ENCODE results near the gene SMIM36.
"Not testable (repeated sequence)": the region's sequence is repeated elsewhere in the genome, so short reads cannot be mapped to it uniquely, and the experiment has no call there.

SMIM36 gene

GRCh38 chr17:55456307-55457240 lies 54.7 kb downstream of the SMIM36 start:
- DNase-seq (ENCODE audit: low read depth in 2 of 3, low spot score in 1 of 3) = no peak

GRCh38 chr17:55454906-55455474 lies 56.3 kb downstream of the SMIM36 start:
- DNase-seq (ENCODE audit: low read depth in 2 of 3, low spot score in 1 of 3) = no peak

- no peak for DNase-seq (ENCODE audit: low read depth in 2 of 3, low spot score in 1 of 3)
Observed at GRCh38 chr17:55453839-55454557, 57.3 kb downstream of the SMIM36 start.

GRCh38 chr17:55452139-55452790 lies 59.0 kb downstream of the SMIM36 start:
- no peak for DNase-seq (ENCODE audit: low read depth in 2 of 3, low spot score in 1 of 3)

- no peak for DNase-seq (ENCODE audit: low read depth in 2 of 3, low spot score in 1 of 3)
Observed at GRCh38 chr17:55451758-55452138, 59.5 kb downstream of the SMIM36 start.

- DNase-seq (ENCODE audit: low read depth in 2 of 3, low spot score in 1 of 3) = no peak
Observed at GRCh38 chr17:55451203-55451641, 60.0 kb downstream of the SMIM36 start.

- DNase-seq (ENCODE audit: low read depth in 2 of 3, low spot score in 1 of 3) = no peak
Observed at GRCh38 chr17:55450232-55450825, 60.9 kb downstream of the SMIM36 start.

GRCh38 chr17:55448681-55449080 lies 62.6 kb downstream of the SMIM36 start:
- DNase-seq (ENCODE audit: low read depth in 2 of 3, low spot score in 1 of 3) = no peak

GRCh38 chr17:55446581-55447205 lies 64.6 kb downstream of the SMIM36 start:
- no peak for DNase-seq (ENCODE audit: low read depth in 2 of 3, low spot score in 1 of 3)

GRCh38 chr17:55446004-55446403 lies 65.2 kb downstream of the SMIM36 start:
- DNase-seq (ENCODE audit: low read depth in 2 of 3, low spot score in 1 of 3) = not testable (repeated sequence)

- DNase-seq (ENCODE audit: low read depth in 2 of 3, low spot score in 1 of 3) = no peak
Observed at GRCh38 chr17:55444471-55445441, 66.5 kb downstream of the SMIM36 start.

- DNase-seq (ENCODE audit: low read depth in 2 of 3, low spot score in 1 of 3) = no peak
Observed at GRCh38 chr17:55443904-55444303, 67.3 kb downstream of the SMIM36 start.

GRCh38 chr17:55442953-55443683 lies 68.1 kb downstream of the SMIM36 start:
- no peak for DNase-seq (ENCODE audit: low read depth in 2 of 3, low spot score in 1 of 3)

- no peak for DNase-seq (ENCODE audit: low read depth in 2 of 3, low spot score in 1 of 3)
Observed at GRCh38 chr17:55442462-55442861, 68.8 kb downstream of the SMIM36 start.

- no peak for DNase-seq (ENCODE audit: low read depth in 2 of 3, low spot score in 1 of 3)
Observed at GRCh38 chr17:55441544-55441943, 69.7 kb downstream of the SMIM36 start.

- no peak for DNase-seq (ENCODE audit: low read depth in 2 of 3, low spot score in 1 of 3)
Observed at GRCh38 chr17:55440391-55440790, 70.9 kb downstream of the SMIM36 start.

GRCh38 chr17:55437159-55437605 lies 74.1 kb downstream of the SMIM36 start:
- DNase-seq (ENCODE audit: low read depth in 2 of 3, low spot score in 1 of 3) = no peak
